Endothelial cell of umbilical vein (primary cell): ENCODE measurements around the gene VPS13A. TPM values are rescaled to one million over a fixed set of nuclear protein-coding genes. Genes with fewer than 3 reads are reported as not detected.

Experiments
- BruUV-seq: library from RNA; stranded (reverse); fragments of 400-500 nt; replicated peaks from 2 replicates; lab custom pipeline; 2021; lab: Mats Ljungman, UMichigan
- CTCF ChIA-PET: fragments of 300-600, 350-600 bp; sonication (Branson Sonifier 250); formaldehyde crosslinking; loops from one replicate; lab custom pipeline; 2021; ENCODE audit warnings: antibody characterized with exemption, inconsistent platforms; lab: Charles Lee
- POLR2A ChIA-PET: fragments of 300-600, 350-600 bp; sonication (Branson Sonifier 250); formaldehyde crosslinking; loops from one replicate; lab custom pipeline; 2021; ENCODE audit warnings: antibody characterized with exemption, inconsistent platforms; lab: Charles Lee
- DNase-seq: peaks from one replicate; pipeline ENCODE4 v3.0.0-alpha.2; 2011; ENCODE audit warnings: low read depth, low spot score
- FAIRE-seq: peaks from 2 replicates; lab custom pipeline; 2011; peaks lifted over from hg19 to GRCh38; lab: Jason Lieb, UNC
- H2AFZ ChIP-seq: 2 replicates; pipeline ENCODE4 v1.6.0; 2012; ENCODE audit warnings: low read depth, low read length, control low read depth, inconsistent platforms
- H3K27ac ChIP-seq: 2 replicates; pipeline ENCODE4 v1.5.1; 2011; ENCODE audit warnings: low read depth, mild to moderate bottlenecking, control low read depth, low read length, moderate library complexity; ENCODE audit not compliant: insufficient read depth
- H3K27me3 ChIP-seq, 2 experiments: 2 replicates each; pipeline versions ENCODE4 v1.6.0 to v1.6.1; 2011; ENCODE audit warnings: low read length in 2 of 2, mixed read lengths in 1 of 2; ENCODE audit not compliant: control insufficient read depth in 2 of 2, insufficient read depth in 2 of 2
- H3K36me3 ChIP-seq, 2 experiments: 2 replicates in 1 of 2; 3 replicates in 1 of 2; pipeline ENCODE4 v1.5.1; 2011; ENCODE audit warnings: low read length in 2 of 2, mild to moderate bottlenecking in 1 of 2, moderate library complexity in 1 of 2; ENCODE audit not compliant: control insufficient read depth in 2 of 2, insufficient read depth in 2 of 2; ENCODE audit errors: extremely low read depth in 1 of 2
- H3K4me1 ChIP-seq: 3 replicates; pipeline ENCODE4 v1.5.1; 2011; ENCODE audit warnings: mild to moderate bottlenecking, low read length; ENCODE audit not compliant: control insufficient read depth, insufficient read depth; ENCODE audit errors: extremely low read depth
- H3K4me2 ChIP-seq: 2 replicates; pipeline ENCODE4 v1.6.1; 2011; ENCODE audit warnings: low read length, control low read depth, mixed read lengths; ENCODE audit not compliant: insufficient read depth
- H3K4me3 ChIP-seq, 3 experiments: fragments of 200-600 bp in 1 of 3; sonication (generic), shearing (Covaris generic) in 1 of 3; replicated peaks in 1 of 3; 2 replicates each; pipeline ENCODE4 v1.5.1; 2011 to 2016; ENCODE audit warnings: control low read depth in 3 of 3, low read length in 3 of 3, mild to moderate bottlenecking in 2 of 3, inconsistent platforms in 1 of 3, low read depth in 1 of 3, moderate library complexity in 1 of 3; ENCODE audit not compliant: insufficient read depth in 1 of 3
- H3K79me2 ChIP-seq: 2 replicates; pipeline ENCODE4 v1.6.0; 2012; ENCODE audit warnings: low read length, inconsistent platforms; ENCODE audit not compliant: control insufficient read depth, insufficient read depth
- H3K9ac ChIP-seq: replicated peaks from 2 replicates; pipeline ENCODE3; 2011; ENCODE audit warnings: low read length, control low read depth; ENCODE audit not compliant: insufficient read depth; ENCODE audit errors: extremely low read depth
- H3K9me1 ChIP-seq: replicated peaks from 3 replicates; pipeline ENCODE4 v1.6.0; 2011; ENCODE audit warnings: mild to moderate bottlenecking, low read length; ENCODE audit not compliant: control insufficient read depth, insufficient read depth; ENCODE audit errors: extremely low read depth
- H3K9me3 ChIP-seq: replicated peaks from 2 replicates; pipeline ENCODE4 v1.5.1; 2012; ENCODE audit warnings: low read length, inconsistent platforms; ENCODE audit not compliant: control insufficient read depth, insufficient read depth
- H4K20me1 ChIP-seq: replicated peaks from 2 replicates; pipeline ENCODE3; 2011; ENCODE audit warnings: mild to moderate bottlenecking, low read length; ENCODE audit not compliant: control insufficient read depth, insufficient read depth; ENCODE audit errors: extremely low read depth
- CTCF ChIP-seq, 2 donors: IDR thresholded peaks; 1 replicate in 1 of 2; 2 replicates in 1 of 2; pipeline ENCODE4 v1.5.1; 2011; ENCODE audit warnings: low read length in 2 of 2, mild to moderate bottlenecking in 2 of 2, moderate library complexity in 2 of 2, control low read depth in 1 of 2, inconsistent platforms in 1 of 2, low read depth in 1 of 2; ENCODE audit not compliant: insufficient read depth in 1 of 2; ENCODE audit errors: extremely low read depth in 1 of 2
- EZH2 ChIP-seq: IDR thresholded peaks from 2 replicates; pipeline ENCODE4 v1.6.1; 2012; ENCODE audit warnings: borderline replicate concordance, low read depth, mild to moderate bottlenecking, moderate library complexity, low read length, inconsistent platforms; ENCODE audit not compliant: severe bottlenecking
- FOS ChIP-seq: IDR thresholded peaks from 2 replicates; pipeline ENCODE4 v1.6.1; 2011; ENCODE audit warnings: mild to moderate bottlenecking, low read length, moderate library complexity, borderline replicate concordance; ENCODE audit not compliant: insufficient read depth
- GATA2 ChIP-seq: IDR thresholded peaks from 2 replicates; pipeline ENCODE4 v1.7.0; 2011; ENCODE audit warnings: low read depth, mild to moderate bottlenecking, moderate library complexity, mixed read lengths, low read length; ENCODE audit not compliant: insufficient read length, insufficient read depth
- JUN ChIP-seq: IDR thresholded peaks from 2 replicates; pipeline ENCODE4 v1.6.1; 2011; ENCODE audit warnings: borderline replicate concordance, low read depth; ENCODE audit not compliant: insufficient read length, insufficient read depth
- MAX ChIP-seq: IDR thresholded peaks from 2 replicates; pipeline ENCODE4 v1.6.1; 2011; ENCODE audit not compliant: insufficient read depth, insufficient read length
- MYC ChIP-seq: IDR thresholded peaks from one replicate; pipeline ENCODE4 v1.6.1; 2011; ENCODE audit warnings: mild to moderate bottlenecking, low read depth, low read length
- POLR2A ChIP-seq: IDR thresholded peaks from 2 replicates; pipeline ENCODE4 v1.6.1; 2012; ENCODE audit warnings: low read depth, mild to moderate bottlenecking, control low read depth, low read length
- POLR2AphosphoS5 ChIP-seq: IDR thresholded peaks from 2 replicates; pipeline ENCODE4 v1.6.1; 2012; ENCODE audit warnings: low read depth, mild to moderate bottlenecking, control low read depth, low read length, moderate library complexity; ENCODE audit not compliant: insufficient read depth
- dilution Hi-C: fragments of 300-500 bp; cut with MboI; formaldehyde crosslinking; loops from one replicate; pipeline ENCODE4 v1.15.0; 2019; ENCODE audit warnings: low sequenced_read_pairs; ENCODE audit not compliant: extremely low pct_ligation_motif_present
- intact Hi-C: fragments of 100-400 bp; cut with micrococcal nuclease; formaldehyde crosslinking; loops from one replicate; pipeline ENCODE4 v1.10.0; 2022
- polyA plus RNA-seq, 4 experiments: library from polyadenylated mRNA; depleted of rRNA in 3 of 4; stranded (reverse) in 3 of 4; unstranded in 1 of 4; fragments of >200 nt; gene quantifications; 2 replicates each; pipeline versions ENCODE4 v1.2.1 to v1.2.3, GENCODE V29; 2011 to 2012; ENCODE audit warnings: missing spikeins in 1 of 4
- total RNA-seq: library from RNA; stranded (reverse); gene quantifications from 2 replicates; pipeline ENCODE4 v1.2.3, GENCODE V29; 2021

Gene VPS13A
- total and polyA plus RNA-seq, 2 donors (not counting 3 experiments of a cell fraction or from before 2014, with no cell fraction given): 4.7 to 33.3 TPM

GRCh38 chr9:77442436-77442835, 265.1 kb downstream of the VPS13A start:
- no TSS peak for BruUV-seq
- POLR2A ChIA-PET: no interaction called here
- H2AFZ ChIP-seq: no peak overlapping the region
- no peak overlapping the region for H3K9ac ChIP-seq
- H3K79me2 ChIP-seq: no peaks in the 10 kb centered on the region
- H3K4me1 ChIP-seq: no peaks in the 10 kb centered on the region
- intact Hi-C loops (no loop called here), dilution Hi-C loops (no loop called here)
- H4K20me1 ChIP-seq: no peaks in the 10 kb centered on the region
- H3K36me3 ChIP-seq: no peaks in the 10 kb centered on the region
- no peak overlapping the region for H3K27ac ChIP-seq
- DNase-seq (no peak), FAIRE-seq (no peak)
- H3K27me3 ChIP-seq: no peaks in the 10 kb centered on the region
- H3K4me2 ChIP-seq: no peak overlapping the region
- no peak overlapping the region for H3K4me3 ChIP-seq
- no peaks in the 10 kb centered on the region for H3K9me1 ChIP-seq
- TF ChIP-seq GATA2 (no peak), MAX (no peak), FOS (no peak), POLR2AphosphoS5 (no peak), JUN (no peak), POLR2A (no peak)
- H3K9me3 ChIP-seq: no peaks in the 10 kb centered on the region
- CTCF ChIA-PET: interaction anchor here (0.8 to 7.3 kb wide), 5 partner anchors 8 to 309 kb away, joined by 3 to 68 read pairs (median 11); no protein-coding TSS in a partner anchor

DNA sequence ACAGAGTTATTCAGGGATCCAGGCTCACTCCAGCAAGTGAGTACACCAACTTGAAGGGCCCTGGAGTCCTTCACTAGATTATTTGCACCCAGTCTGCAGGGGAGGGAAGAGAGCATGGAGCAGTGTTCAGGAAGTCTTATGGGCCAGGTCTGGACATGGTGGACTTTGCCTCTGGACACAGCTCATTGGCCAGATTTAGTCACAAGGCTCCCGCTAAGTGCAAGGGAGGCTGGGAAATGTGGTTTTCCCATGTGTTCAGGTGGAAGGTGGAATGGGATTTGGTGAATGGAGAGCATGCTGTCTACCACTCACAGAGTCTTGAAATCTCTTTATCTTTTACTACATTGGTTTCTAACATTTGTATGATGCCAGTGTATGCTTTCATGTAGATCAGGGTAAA, 270.3 kb downstream of the VPS13A start:
- DNase-seq (no peak), FAIRE-seq (no peak)
- TF ChIP-seq GATA2 (no peak), POLR2AphosphoS5 (no peak), POLR2A (no peak), EZH2 (no peak), FOS (no peak), MAX (no peak), MYC (no peak), JUN (no peak), CTCF (IDR thresholded peaks at IDR 0.05; ENCODE audit: extremely low read depth in 1 of 2, insufficient read depth in 1 of 2, low read depth in 1 of 2, low read length in 2 of 2) (no peak)
- no peaks in the 10 kb centered on the region for H3K36me3 ChIP-seq
- no peak overlapping the region for H3K27ac ChIP-seq
- intact Hi-C loops: loop anchor here (2.0 kb wide), 1 partner anchor 157 kb away; no protein-coding TSS in a partner anchor
- H2AFZ ChIP-seq: no peak overlapping the region
- H3K4me2 ChIP-seq: no peak overlapping the region
- dilution Hi-C loops: no loop called here
- no peaks in the 10 kb centered on the region for H4K20me1 ChIP-seq
- H3K79me2 ChIP-seq: no peaks in the 10 kb centered on the region
- no peaks in the 10 kb centered on the region for H3K9me3 ChIP-seq
- POLR2A ChIA-PET: no interaction called here
- no peaks in the 10 kb centered on the region for H3K27me3 ChIP-seq
- no peak overlapping the region for H3K4me3 ChIP-seq
- no peaks in the 10 kb centered on the region for H3K9me1 ChIP-seq
- CTCF ChIA-PET: interaction anchor here (1.6 kb wide), 1 partner anchor 14 kb away, joined by 7 read pairs; no protein-coding TSS in a partner anchor
- no TSS peak for BruUV-seq
- no peaks in the 10 kb centered on the region for H3K4me1 ChIP-seq
- no peak overlapping the region for H3K9ac ChIP-seq
